GM18498 (cell line): ENCODE measurements around the gene SYNPR.

ENCODE experiments used
- ATAC-seq: cut with Tn5 transposase; IDR thresholded peaks from one replicate; pipeline ENCODE4 v1.9.1; 2021; ENCODE audit warnings: mild to moderate bottlenecking, moderate library complexity; ENCODE audit not compliant: unreplicated experiment

The SYNPR gene

DNA sequence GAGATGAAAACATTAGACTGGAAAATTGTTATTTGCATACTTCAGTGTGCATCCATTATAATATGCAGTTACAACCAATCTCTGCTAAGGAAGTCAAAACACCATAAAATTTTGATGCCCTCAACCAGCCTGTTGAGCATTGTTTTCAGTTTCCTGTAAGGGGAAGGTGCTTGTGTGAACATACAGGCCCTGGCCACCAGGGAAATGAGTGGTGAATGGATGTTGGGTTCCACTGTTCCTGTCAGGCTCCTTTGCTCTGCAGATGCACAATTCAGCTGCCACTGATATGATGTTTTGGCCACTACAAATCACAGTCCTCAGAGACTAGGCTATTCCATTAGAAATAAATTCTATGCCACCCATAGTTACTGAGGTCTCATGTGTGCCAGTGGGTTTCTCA lies 184.6 kb downstream of the SYNPR start:
- ATAC-seq: no peak

GRCh38 chr3:63467392-63467791 lies 189.3 kb downstream of the SYNPR start:
- ATAC-seq: no peak

DNA sequence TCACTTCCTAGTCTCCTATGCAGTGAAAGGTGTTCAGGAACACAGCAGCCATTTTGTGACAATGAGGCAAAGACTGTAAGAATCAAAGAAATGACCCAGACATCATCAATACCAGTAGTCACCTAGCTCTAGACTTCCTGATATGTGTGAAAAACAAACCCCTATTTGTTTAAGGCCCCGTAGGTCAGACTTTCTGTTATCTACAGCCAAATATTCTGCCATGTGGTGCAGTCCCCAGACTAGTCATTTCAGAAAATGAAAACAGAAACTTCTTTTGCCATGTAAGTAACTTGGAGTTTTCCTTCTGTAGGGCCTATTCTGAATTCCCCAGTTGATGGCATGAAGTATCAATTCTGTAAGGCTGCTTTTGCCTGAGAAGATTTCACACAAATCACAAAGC lies 192.6 kb downstream of the SYNPR start:
- ATAC-seq: no peak

DNA sequence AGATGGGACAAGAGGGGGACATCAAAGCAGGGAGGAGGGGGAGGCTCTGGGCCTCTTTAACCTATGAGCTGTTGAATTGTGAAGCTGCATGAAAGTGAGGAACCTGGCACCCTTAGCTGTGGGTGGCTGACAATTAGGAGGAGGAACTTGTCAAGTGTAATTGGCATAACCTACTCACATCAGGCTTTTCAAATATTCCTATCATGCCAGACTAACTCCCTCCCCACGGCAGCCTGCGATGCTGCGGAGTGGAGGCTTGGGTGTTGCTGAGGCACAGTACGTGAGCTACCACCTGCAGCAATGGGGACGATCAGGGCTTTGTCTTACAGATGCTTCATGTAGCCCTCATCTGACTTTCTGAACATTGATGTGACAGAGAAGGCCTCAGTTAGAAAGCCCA lies 193.7 kb downstream of the SYNPR start:
- no peak for ATAC-seq

DNA sequence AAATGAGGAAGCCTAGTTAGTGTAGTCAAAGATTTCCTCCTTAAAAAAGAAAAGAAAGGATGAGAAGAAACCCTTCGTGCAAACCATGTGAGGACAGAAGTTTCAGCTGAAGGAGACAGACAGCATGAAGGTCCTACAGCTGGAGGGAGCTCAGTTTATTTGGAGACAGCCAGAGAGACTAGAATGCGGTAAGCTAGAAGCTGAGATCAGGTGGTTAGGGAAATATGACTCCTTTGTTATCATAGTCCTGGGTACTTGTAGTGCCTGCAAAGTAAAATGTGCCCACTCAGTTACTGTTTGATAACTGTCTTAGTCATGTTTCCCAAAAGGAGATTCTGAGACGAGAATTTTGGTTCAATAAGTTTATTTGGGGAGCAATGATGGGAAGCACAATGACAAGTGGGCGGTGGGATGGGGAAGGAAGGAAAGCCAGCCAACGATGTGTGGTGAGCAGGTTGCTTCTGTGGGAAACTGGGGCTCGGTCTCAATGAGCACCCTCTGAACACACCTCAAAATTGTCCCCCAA lies 195.6 kb downstream of the SYNPR start:
- no peak for ATAC-seq

DNA sequence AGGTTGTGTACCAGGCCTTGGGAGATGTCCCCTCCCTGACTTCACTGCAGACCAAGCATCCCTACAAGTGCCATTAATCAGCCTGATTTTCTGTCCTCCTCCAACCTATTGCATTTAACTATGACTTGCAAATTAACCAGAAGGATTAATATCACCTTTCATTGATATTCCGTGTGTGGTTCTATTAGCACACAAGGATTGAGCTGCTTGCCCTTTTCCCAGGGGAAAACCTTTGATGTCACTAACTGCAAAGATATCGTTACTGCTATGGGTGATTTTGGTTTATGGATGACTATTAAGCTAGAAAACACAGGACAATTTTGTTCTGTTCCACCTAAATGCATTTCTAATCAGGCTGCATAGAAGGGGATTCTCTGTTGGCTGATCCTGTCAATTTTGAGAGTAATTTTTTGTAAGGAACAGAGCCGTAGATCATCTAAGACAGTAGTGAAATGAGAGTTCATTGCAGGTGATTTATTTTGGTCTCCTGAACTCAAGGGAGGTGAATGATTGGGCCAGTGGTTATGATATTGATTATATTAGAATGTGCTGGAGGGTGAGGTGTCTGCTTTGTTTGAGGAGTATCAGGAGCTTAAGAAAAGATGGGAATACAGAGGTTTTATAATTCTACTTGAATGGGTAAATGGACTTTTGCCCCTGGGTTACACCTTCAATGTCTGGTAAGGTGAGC lies 196.9 kb downstream of the SYNPR start:
- no peak for ATAC-seq

DNA sequence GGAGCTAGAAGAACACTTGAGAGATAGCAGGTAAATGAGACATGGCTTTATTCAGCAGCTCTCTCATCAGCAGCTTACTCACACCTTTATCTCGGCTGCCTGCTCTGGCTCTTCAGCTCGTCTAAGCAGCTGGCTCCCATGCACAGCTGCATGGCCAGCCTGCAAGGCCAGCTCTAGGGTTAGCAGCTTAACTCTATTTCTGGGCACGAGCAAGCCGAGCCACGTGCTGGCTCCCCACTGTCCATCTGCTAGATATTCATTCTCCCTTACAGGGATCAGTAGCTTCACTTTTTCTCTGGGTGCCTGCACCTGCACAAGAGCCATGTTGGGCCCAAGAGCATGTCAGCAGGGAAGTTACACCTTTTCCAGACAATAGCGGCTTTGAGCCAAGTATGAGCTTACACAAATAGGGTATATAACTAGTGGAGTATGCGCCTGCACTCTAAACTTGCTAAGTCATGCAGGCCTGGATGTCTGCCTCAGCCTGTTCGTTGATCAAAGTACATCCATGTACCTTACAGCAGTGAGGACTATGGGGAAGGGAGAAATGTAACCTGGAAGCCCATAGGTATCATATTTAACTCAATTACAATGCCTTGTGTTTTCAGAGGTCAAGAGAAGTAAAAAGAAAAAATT lies 199.5 kb downstream of the SYNPR start:
- no peak for ATAC-seq

DNA sequence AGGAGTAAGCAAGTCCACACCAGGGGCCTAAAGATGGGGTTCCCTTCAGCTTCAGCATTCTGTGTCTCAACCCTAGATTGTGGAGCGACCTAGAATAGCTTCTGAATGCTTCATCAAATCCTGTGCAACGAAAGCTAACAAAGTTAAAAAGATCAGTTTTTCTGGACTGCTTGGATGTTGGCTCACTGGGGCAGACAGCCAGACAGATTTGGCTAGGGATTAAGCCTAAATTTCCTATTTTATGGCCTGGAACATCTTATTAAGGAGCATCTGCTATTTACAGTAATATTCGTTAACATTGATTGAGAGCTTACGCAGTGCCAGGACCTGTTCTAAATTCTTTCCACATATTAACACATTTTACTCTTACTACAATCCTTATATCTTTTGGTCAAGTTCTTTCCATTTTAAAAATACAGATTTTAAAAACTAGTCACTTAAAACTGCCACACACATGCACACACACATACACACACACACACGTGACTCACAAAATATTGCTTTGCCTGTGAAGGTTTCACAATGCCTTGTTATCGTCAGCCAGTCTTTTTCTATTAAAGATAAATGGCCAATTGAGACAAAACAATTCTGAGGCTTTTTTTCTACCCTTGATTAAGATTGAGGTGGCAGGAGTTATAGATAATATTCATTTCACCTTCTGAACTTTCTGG lies 201.0 kb downstream of the SYNPR start:
- no peak for ATAC-seq

GRCh38 chr3:63479661-63480035 lies 201.5 kb downstream of the SYNPR start:
- no peak for ATAC-seq

DNA sequence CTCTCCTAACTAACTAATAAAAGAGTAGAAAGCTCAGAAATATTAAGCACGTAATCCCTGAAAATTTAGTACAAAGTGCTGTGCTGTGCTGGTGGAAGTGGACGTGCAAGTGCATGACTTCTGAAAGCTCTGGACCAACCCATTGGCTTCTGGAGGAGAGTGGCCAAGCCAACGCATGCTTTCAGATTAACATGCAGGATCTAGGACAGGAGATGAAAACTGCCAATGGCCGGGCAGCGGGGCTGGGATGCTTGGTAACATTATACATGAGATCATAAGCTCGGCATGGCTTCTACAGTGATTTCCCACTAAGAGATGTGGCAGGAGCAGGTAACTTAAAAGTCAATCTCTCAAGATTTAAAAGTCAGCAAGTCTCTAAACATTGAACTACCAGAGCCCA lies 203.5 kb downstream of the SYNPR start:
- ATAC-seq: no peak

DNA sequence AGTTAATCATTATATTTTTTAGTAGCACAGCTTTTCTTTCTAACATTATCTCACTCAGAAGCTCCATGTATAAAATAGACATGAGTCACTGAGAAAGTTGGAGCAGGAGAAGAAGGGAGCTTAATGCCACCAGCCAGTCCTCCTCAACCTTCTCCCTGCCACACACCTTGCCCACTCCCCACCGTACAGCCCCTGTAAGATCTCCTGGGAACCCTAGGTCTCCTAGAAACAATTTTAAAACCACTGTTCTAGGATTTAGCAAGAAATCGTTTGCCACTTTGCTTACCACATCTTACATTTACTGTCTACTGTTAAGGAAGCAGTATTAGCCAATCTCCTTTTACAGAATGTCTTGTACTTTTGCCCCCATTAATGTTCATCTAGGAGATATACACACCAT lies 204.2 kb downstream of the SYNPR start:
- ATAC-seq: no peak

DNA sequence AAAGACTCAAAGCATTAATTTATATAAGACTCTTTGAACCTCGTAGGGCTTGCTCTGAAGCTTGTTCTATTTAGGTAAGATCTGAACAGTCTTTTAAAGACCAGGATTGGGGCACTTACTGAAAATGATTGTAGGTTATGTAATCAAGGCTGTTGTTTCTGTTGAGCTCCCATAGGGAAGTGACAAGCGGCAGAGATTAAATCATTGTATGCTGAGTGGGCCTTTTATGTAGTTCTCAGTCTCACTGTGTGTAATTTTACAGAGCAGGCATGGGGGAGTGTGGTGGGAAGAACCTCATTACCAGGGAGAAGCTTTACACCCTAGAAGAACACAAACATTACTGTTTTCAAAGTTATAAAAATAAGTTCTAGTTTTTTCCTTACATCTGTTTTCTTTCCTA lies 214.4 kb downstream of the SYNPR start:
- no peak for ATAC-seq

DNA sequence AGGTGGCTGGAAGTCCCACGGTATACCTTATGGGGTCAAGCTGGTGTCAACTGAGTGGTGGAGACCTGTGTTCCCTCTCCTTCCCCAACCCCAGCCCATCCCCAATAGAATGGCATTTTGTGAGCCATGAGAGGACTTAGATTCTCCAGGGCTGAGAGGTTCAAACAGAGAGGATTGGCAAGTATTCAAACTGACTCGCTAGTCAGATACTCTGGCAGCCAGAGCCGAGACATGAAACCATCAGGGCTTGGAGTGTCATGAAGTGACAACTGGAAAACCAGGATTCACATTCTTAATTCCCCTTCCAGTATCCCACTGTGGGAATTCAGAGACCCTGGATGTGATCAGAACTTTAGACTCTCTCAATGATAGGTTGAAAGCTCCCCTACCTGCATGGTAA lies 215.0 kb downstream of the SYNPR start:
- no peak for ATAC-seq

DNA sequence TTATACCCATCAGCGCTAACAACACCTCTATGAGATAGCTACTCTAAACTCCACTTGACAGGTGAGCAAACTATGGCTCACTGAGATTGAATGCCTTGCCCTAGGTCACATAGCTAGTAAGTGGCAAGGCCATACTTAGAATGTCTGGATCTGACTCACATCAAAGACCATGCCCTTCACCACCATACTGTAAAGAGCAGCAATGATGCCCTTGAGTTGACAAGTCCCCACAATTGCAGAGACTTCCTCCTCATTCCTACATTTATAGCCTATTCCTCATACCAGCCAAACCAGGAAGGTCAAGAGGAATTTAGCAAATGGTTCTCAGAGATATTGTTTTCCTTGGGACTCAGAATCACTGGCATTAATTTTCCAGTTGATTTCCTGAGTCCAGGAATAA lies 216.5 kb downstream of the SYNPR start:
- no peak for ATAC-seq

- ATAC-seq: no peak
Observed at GRCh38 chr3:63497641-63498040, 219.5 kb downstream of the SYNPR start.

DNA sequence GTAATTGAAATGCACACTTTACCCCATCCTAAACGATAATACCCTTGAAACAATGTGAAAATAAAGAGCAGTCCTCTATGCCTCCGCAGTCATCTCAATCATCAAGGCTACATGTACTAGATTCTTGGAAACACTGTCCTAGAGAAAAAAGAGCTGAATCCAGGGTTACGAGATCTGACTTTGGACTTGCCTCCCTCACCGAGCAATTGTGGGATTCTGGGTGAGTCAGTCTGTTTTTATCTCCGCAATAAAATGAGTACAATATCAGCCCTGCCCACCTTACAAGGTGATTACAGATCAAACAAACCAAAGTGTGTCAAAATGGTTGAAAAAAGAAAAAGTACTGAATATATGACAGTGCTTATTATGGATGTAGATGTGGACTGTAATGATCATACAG lies 222.1 kb downstream of the SYNPR start:
- no peak for ATAC-seq

DNA sequence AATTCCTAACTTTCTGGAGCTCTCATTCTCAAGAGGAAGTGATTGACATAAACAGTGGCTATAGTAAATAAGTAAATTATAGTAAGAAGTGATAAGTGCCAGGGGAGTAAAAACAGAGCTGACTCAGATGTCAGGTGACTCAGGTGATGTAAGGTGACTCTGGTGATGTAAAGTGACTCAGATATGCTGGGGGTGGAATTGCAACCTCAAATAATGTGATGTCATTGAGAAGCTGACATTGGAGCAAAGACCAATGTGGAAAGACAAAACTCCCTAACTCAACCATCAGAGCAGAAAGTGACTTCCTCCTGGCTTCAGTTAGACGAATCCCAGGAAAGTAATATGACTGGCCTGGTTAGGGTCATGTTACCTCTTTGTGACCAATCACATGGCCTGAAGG lies 230.2 kb downstream of the SYNPR start:
- ATAC-seq: no peak

DNA sequence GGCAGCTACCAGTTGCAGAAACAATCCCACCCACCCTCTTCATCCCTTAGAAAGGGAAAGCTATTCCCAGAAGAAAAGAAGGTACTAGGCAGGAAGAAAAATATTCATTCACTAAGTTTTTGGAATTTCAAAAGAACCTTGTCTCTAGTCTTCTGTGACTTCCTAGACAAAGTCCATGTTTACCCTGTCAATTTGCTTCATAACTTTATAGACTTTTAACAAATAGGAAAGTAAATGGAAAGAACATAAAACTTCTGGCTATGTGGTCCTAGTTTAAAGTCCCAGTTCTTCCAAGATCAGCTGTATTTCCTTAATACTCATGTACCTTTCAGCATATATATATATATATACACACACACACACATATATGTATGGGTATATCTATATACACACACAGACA lies 230.7 kb downstream of the SYNPR start:
- no peak for ATAC-seq

GRCh38 chr3:63513791-63514190 lies 235.7 kb downstream of the SYNPR start:
- ATAC-seq: no peak

DNA sequence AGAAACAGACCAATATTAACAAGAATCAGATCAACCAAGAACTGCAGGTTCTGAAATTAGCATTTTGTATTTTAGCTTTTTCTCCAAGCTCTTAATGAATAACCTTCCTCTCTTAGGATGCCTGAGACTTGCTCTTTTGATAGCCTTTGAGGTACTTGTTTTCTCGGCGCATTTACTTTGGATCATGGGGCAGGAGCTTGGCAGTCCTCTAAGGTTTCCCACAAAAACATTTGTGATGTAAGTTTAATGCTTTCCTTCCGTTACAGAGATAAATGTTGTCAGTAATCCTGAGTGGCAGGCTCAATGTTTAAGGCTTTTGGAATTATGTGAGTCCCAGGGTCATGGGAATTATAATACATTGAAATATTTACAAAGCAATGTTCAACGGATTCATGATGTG lies 236.6 kb downstream of the SYNPR start:
- no peak for ATAC-seq

DNA sequence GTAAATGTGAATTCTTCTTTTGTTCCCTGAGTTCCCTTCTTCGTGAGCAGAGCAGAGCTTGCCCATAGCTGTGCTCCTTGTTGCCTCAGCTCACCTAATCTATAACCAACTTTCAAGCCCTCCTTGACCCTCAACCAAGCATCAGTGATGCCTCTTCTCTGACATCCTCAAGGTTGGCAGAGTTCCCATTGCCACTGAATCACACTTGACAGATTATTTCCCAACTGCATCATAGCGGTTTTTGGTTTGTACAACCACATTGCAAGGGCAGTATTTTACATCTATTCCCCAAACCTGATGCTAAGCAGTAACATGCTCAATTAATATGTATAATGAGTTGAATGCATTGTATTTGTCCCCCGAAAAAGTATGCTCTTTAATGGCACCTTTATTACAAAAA lies 241.3 kb downstream of the SYNPR start:
- no peak for ATAC-seq

- no peak for ATAC-seq
Observed at GRCh38 chr3:63521657-63522056, 243.5 kb downstream of the SYNPR start.
